ENCODE results near the gene EGFL6.

The EGFL6 gene

GRCh38 chrX:13569479-13570260, at the start of gene EGFL6:
Gene EGFL6 (plus strand): TSS chrX:13569601. CDS start chrX:13569862, 261 bp downstream.
- peak within 1 kb of the TSS; percentile 10 for H3K27ac Mint-ChIP-seq
- H3K4me1 Mint-ChIP-seq (ENCODE audit: low read depth): peaks cover 34% of the 10 kb centered on the region
- H3K27me3 Mint-ChIP-seq (ENCODE audit: low read depth): peaks cover 29% of the 10 kb centered on the region
- peak within 1 kb of the TSS; percentile 82 for H3K4me3 Mint-ChIP-seq
- DNase-seq (ENCODE audit: low spot score): no peak
- no peaks in the 10 kb centered on the region for H3K36me3 Mint-ChIP-seq (ENCODE audit: low read depth)
- H3K9me3 Mint-ChIP-seq: no peaks in the 10 kb centered on the region

GRCh38 chrX:13520351-13520750, 49.0 kb upstream of the EGFL6 start:
- no peak overlapping the region for H3K27ac Mint-ChIP-seq
- no peaks in the 10 kb centered on the region for H3K4me1 Mint-ChIP-seq (ENCODE audit: low read depth)
- no peak overlapping the region for H3K4me3 Mint-ChIP-seq
- no peaks in the 10 kb centered on the region for H3K27me3 Mint-ChIP-seq (ENCODE audit: low read depth)
- no peaks in the 10 kb centered on the region for H3K9me3 Mint-ChIP-seq
- no peaks in the 10 kb centered on the region for H3K36me3 Mint-ChIP-seq (ENCODE audit: low read depth)
- no peak for DNase-seq (ENCODE audit: low spot score)

DNA sequence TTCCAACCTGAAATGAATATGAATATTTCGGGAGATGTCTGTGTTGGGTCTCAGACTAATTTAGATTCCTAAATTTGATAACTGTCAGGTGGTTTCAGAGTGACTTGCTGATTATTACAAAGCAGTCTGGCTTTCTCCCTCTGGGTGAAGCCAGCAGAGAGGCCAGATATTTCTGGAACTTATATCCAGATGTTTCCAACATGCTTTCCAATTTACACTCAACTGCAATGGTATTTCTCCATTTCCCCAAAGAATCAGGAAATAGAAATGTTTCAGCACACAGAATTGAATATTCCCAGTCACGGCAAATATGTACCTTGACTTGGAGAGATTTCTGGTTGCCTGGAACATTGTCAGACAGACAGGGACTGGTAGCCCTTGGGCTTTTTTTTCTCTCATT, 48.5 kb upstream of the EGFL6 start:
- no peaks in the 10 kb centered on the region for H3K4me1 Mint-ChIP-seq (ENCODE audit: low read depth)
- H3K9me3 Mint-ChIP-seq: no peaks in the 10 kb centered on the region
- no peaks in the 10 kb centered on the region for H3K27me3 Mint-ChIP-seq (ENCODE audit: low read depth)
- no peak overlapping the region for H3K4me3 Mint-ChIP-seq
- H3K36me3 Mint-ChIP-seq (ENCODE audit: low read depth): no peaks in the 10 kb centered on the region
- DNase-seq (ENCODE audit: low spot score): no peak
- H3K27ac Mint-ChIP-seq: no peak overlapping the region

GRCh38 chrX:13522811-13523210, 46.6 kb upstream of the EGFL6 start:
- Mint-ChIP-seq H3K27me3 (ENCODE audit: low read depth) (no peaks in the 10 kb centered on the region), H3K4me1 (ENCODE audit: low read depth) (no peaks in the 10 kb centered on the region), H3K36me3 (ENCODE audit: low read depth) (no peaks in the 10 kb centered on the region), H3K27ac (no peak overlapping the region), H3K9me3 (no peaks in the 10 kb centered on the region), H3K4me3 (no peak overlapping the region)
- no peak for DNase-seq (ENCODE audit: low spot score)

DNA sequence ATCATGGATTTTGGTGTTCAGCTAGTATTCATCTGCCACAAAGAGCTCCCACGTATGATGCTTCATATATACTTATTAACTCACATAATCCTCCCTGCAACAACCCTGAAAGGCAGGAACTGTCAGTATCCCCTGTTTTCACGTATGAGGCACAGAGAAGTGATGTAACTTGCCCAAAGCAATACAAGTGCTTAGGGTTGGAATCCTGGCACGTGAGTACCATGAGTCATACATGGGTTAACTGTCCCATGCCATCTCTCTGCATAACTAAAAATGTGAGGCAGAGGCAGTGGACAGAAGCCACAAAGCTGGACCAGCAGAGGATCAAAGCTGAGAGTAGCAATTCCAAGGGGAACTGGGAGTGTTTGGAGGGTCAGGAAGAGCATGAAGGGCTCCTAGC, 35.7 kb upstream of the EGFL6 start:
- Mint-ChIP-seq H3K4me3 (no peak overlapping the region), H3K27me3 (ENCODE audit: low read depth) (peaks cover 2% of the 10 kb centered on the region), H3K27ac (no peak overlapping the region), H3K9me3 (no peaks in the 10 kb centered on the region), H3K36me3 (ENCODE audit: low read depth) (no peaks in the 10 kb centered on the region), H3K4me1 (ENCODE audit: low read depth) (no peaks in the 10 kb centered on the region)
- DNase-seq (ENCODE audit: low spot score): no peak

DNA sequence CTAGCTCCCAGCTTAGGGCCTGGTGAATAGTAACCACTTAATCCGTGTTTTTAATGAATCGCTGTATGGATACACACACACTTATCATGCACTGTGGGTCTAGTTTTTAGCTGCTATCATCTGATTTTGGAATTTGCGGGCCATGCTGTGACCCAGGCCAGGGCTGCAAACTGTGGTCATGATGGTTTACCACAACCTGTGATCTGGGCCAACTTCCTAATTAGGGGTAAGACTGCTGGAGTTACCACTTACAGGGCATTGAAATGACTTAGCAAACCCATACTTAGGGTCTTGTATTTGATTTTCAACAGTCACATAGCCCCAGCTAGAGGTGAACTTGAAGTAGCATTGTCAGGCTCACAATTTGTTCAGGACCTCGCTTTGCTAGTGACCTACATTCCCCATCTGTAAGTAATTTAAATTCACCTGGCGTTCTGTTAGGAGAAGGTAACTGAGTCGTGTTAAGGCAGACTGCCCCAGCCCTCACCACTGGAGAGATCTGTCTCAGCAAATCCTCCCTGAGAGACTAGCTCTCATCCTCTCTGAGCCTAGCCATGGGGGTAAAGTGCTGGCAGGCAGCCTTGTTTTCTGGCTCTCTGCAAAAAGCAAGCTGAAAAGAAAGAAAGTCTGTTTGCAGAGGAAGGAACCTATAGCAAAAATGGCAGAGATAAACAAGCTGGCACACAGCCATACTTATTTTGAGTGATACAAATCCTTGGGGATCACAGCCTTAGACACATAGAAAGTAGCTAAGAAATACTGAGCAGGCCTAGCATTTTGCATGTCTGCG, 33.8 kb upstream of the EGFL6 start:
- no peaks in the 10 kb centered on the region for H3K36me3 Mint-ChIP-seq (ENCODE audit: low read depth)

DNA sequence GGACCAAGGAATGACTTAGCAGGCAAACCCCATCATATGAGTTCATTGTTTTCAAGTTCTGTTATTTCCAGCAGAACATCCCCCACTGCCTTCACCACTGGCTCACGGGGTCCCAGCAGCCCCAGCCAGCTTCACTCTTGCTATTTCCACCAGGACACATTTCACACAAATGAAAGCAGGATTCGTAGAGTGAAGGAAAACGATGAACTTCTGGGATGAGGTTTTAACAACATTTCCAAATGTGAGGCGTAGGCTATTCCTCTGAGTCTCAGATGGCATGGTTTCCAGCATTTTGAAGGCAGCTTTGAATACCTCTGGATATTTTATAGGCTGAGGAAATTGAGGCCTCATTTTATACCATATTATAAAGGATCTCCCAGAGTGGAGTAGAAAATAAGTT, 32.9 kb upstream of the EGFL6 start:
- H3K4me1 Mint-ChIP-seq (ENCODE audit: low read depth): no peaks in the 10 kb centered on the region
- H3K4me3 Mint-ChIP-seq: no peak overlapping the region
- no peak for DNase-seq (ENCODE audit: low spot score)
- no peak overlapping the region for H3K27ac Mint-ChIP-seq
- peaks cover 2% of the 10 kb centered on the region for H3K27me3 Mint-ChIP-seq (ENCODE audit: low read depth)
- H3K36me3 Mint-ChIP-seq (ENCODE audit: low read depth): no peaks in the 10 kb centered on the region
- H3K9me3 Mint-ChIP-seq: no peaks in the 10 kb centered on the region

More for the DNA sequence above, 33.8 kb upstream of the EGFL6 start:
- Mint-ChIP-seq H3K27ac (no peak overlapping the region), H3K9me3 (no peaks in the 10 kb centered on the region), H3K4me3 (no peak overlapping the region), H3K4me1 (ENCODE audit: low read depth) (no peaks in the 10 kb centered on the region), H3K27me3 (ENCODE audit: low read depth) (peaks cover 2% of the 10 kb centered on the region)
- no peak for DNase-seq (ENCODE audit: low spot score)

GRCh38 chrX:13538414-13538813, 31.0 kb upstream of the EGFL6 start:
- H3K4me1 Mint-ChIP-seq (ENCODE audit: low read depth): no peaks in the 10 kb centered on the region
- H3K36me3 Mint-ChIP-seq (ENCODE audit: low read depth): no peaks in the 10 kb centered on the region
- H3K4me3 Mint-ChIP-seq: no peak overlapping the region
- no peak for DNase-seq (ENCODE audit: low spot score)
- H3K27ac Mint-ChIP-seq: no peak overlapping the region
- H3K27me3 Mint-ChIP-seq (ENCODE audit: low read depth): no peaks in the 10 kb centered on the region
- H3K9me3 Mint-ChIP-seq: no peaks in the 10 kb centered on the region

- H3K27me3 Mint-ChIP-seq (ENCODE audit: low read depth): no peaks in the 10 kb centered on the region
- H3K27ac Mint-ChIP-seq: no peak overlapping the region
- no peaks in the 10 kb centered on the region for H3K9me3 Mint-ChIP-seq
- no peak overlapping the region for H3K4me3 Mint-ChIP-seq
- no peaks in the 10 kb centered on the region for H3K4me1 Mint-ChIP-seq (ENCODE audit: low read depth)
- DNase-seq (ENCODE audit: low spot score): no peak
- no peaks in the 10 kb centered on the region for H3K36me3 Mint-ChIP-seq (ENCODE audit: low read depth)
Observed at GRCh38 chrX:13540602-13541001, 28.8 kb upstream of the EGFL6 start.

DNA sequence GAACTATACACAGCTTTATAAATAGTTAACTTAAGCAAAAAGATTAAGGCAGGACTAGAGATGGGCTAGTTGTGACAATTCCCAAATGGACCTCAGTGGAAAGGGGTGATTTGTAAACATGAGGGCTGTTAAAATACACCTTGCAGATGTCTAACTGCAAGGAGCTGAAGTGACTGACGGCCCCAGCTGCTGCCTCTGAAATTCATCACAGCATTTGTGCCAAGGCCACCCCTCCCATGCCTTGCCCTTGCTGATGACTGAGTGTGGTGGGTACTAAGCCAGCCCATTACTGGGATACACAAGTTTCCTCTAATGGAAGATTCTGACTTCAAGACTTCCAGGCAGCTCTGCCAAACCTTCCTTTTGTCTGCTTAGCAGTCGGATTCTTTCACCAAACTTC, 23.7 kb upstream of the EGFL6 start:
- no peak overlapping the region for H3K27ac Mint-ChIP-seq
- H3K4me1 Mint-ChIP-seq (ENCODE audit: low read depth): peaks cover 4% of the 10 kb centered on the region
- H3K36me3 Mint-ChIP-seq (ENCODE audit: low read depth): no peaks in the 10 kb centered on the region
- H3K4me3 Mint-ChIP-seq: no peak overlapping the region
- H3K9me3 Mint-ChIP-seq: no peaks in the 10 kb centered on the region
- DNase-seq (ENCODE audit: low spot score): no peak
- peaks cover 11% of the 10 kb centered on the region for H3K27me3 Mint-ChIP-seq (ENCODE audit: low read depth)

- no peak for DNase-seq (ENCODE audit: low spot score)
- Mint-ChIP-seq H3K36me3 (ENCODE audit: low read depth) (no peaks in the 10 kb centered on the region), H3K27me3 (ENCODE audit: low read depth) (peaks cover 11% of the 10 kb centered on the region), H3K4me1 (ENCODE audit: low read depth) (peaks cover 4% of the 10 kb centered on the region), H3K27ac (no peak overlapping the region), H3K9me3 (no peaks in the 10 kb centered on the region), H3K4me3 (no peak overlapping the region)
Observed at GRCh38 chrX:13547671-13548070, 21.7 kb upstream of the EGFL6 start.

GRCh38 chrX:13550346-13550745, 19.1 kb upstream of the EGFL6 start:
- Mint-ChIP-seq H3K9me3 (no peaks in the 10 kb centered on the region), H3K4me3 (no peak overlapping the region), H3K27ac (no peak overlapping the region), H3K4me1 (ENCODE audit: low read depth) (peaks cover 4% of the 10 kb centered on the region), H3K36me3 (ENCODE audit: low read depth) (no peaks in the 10 kb centered on the region), H3K27me3 (ENCODE audit: low read depth) (peaks cover 11% of the 10 kb centered on the region)
- no peak for DNase-seq (ENCODE audit: low spot score)

DNA sequence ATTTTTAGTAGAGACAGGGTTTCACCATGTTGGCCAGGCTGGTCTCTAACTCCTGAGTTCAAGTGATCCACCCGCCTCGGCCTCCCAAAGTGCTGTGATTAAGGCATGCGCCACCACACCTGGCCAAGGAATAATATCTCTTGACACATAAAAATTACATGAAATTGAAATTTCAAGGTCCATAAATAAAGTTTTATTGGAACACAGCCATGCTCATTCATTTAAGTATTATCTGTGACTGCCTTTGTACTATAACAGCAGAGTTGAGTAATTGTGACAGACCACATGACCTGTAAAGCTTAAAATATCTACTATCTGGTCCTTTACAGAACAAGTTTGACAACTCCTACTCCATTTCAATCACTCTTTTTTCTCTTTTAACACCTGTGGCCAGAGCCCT, 17.8 kb upstream of the EGFL6 start:
- Mint-ChIP-seq H3K4me3 (no peak overlapping the region), H3K9me3 (no peaks in the 10 kb centered on the region), H3K4me1 (ENCODE audit: low read depth) (peaks cover 4% of the 10 kb centered on the region), H3K27ac (no peak overlapping the region), H3K36me3 (ENCODE audit: low read depth) (no peaks in the 10 kb centered on the region), H3K27me3 (ENCODE audit: low read depth) (peaks cover 14% of the 10 kb centered on the region)
- DNase-seq (ENCODE audit: low spot score): no peak

- Mint-ChIP-seq H3K27ac (no peak overlapping the region), H3K9me3 (no peaks in the 10 kb centered on the region), H3K36me3 (ENCODE audit: low read depth) (no peaks in the 10 kb centered on the region), H3K4me1 (ENCODE audit: low read depth) (peaks cover 4% of the 10 kb centered on the region), H3K27me3 (ENCODE audit: low read depth) (peaks cover 16% of the 10 kb centered on the region), H3K4me3 (no peak overlapping the region)
- no peak for DNase-seq (ENCODE audit: low spot score)
Observed at GRCh38 chrX:13552892-13553291, 16.5 kb upstream of the EGFL6 start.
